GM19240 (cell line): Measurements from ENCODE around the gene WDR47.
A peak's percentile ranks its signal among the peaks of the same experiment; 100 is the strongest.
"Not testable (repeated sequence)": the region's sequence is repeated elsewhere in the genome, so short reads cannot be mapped to it uniquely, and the experiment has no call there.

Experiments
- DNase-seq: peaks from one replicate; pipeline ENCODE4 v3.0.0; 2011; ENCODE audit warnings: low spot score; ENCODE audit not compliant: insufficient read length

WDR47 gene

DNA sequence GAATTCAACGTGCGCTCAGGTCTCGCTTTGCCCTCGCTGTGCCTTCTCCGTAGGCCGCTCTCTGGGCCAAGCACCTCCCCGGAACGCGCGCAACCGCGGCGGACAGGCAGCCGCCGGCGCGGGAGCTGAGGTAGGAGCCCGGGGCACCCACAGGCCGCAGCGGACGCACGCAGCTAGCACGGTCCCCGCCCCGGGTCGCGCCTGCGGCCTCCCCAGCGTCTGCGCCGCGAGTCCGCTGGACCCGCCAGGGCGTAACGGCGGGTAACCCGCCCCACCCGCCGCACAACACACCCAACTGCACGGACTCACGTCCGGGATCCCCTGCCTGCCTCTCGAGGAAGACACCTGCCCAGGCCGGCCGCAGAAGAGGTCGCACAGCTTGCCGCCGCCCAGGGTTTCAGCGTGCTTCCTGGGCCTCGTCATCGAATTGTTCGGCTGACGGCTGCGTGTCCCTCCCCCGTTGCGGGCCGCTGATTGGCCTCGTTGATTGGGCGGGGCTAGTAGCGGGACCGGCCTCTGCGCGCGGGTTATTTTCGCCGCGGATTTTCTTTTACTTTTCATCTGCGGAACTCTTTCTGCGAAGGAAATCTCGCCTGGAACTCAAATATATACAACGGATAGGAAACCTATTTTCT, 78.7 kb downstream of the WDR47 start, which contains the start of gene CLCC1:
Gene CLCC1, minus strand, starts transcription at position 433 of the 635 bp plus-strand sequence. CDS start 13,047 bp downstream, outside the sequence.
- peak; percentile 86 for DNase-seq

DNA sequence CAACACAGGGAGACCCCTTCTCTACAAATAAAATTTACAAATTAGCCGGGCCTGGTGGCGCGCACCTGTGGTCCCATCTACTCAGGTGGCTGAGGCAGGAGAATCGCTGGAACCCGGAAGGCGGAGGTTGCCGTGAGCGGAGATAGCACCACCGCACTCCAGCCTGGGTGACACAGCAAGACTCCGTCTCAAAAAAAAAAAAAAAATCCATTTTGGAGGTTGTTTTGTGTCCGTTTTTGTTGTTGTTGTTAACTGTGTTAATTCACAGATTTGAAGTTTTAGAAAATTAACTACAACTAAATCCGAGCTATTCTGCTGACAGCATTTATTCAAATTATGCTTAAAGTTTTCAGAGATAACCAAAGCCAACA, 79.2 kb downstream of the WDR47 start:
- DNase-seq = no peak

DNA sequence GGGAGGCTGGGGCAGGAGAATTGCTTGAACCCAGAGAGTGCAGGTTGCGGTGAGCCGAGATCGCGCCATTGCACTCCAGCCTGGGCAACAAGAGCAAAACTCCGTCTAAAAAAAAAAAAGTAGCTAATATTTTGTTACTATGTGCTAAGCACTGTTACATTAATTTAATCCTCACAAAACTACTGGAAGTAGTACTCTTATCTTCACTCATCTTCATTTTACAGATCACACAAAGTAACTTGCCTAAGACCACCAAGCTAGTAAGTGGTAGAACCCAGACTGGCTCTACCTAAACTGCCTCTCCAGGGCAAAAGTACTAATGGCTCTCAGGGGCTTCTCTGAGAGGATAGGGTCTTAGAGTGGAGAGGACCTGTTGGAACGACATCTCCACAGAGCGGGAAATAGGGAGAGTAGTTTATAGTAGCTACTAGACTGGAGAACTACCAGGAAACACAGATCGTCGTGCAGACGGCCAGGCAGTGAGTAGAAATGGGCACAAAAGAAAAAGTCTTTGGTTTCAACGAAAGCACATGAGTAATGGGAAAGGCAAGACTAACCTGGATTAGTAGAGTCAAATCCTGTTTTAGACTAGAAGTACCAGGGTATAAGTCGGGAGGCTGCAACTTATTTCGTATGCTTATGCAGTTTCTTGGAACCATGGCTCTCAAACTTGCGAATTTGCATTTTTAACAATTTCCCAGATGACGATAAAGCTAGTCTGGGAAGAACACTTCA, 80.0 kb downstream of the WDR47 start:
- no peak for DNase-seq

DNA sequence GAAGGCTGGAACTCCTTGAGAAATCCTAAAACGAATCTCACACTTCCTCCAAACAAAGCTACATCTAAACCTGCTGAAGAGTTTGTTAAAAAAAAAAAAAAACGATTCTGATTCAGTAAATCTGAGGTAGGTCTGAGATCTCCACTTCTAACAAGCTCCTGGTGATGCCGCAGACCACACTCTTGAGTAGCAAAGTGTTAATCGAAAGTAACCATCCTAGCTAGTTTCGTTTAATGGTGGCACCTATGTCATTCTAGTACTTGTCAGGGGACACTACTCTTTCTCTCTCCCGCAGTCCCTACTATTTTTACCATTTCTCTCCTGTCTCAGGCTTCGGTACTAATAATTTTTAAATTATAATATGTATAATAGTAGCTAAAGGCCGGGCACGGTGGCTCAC, 80.7 kb downstream of the WDR47 start:
- DNase-seq = no peak

- no peak for DNase-seq
Observed at GRCh38 chr1:108960719-108961118, 81.2 kb downstream of the WDR47 start.

- no peak for DNase-seq
Observed at GRCh38 chr1:108957888-108958287, 84.0 kb downstream of the WDR47 start.

GRCh38 chr1:108955881-108956280, 86.0 kb downstream of the WDR47 start:
- DNase-seq = no peak

DNA sequence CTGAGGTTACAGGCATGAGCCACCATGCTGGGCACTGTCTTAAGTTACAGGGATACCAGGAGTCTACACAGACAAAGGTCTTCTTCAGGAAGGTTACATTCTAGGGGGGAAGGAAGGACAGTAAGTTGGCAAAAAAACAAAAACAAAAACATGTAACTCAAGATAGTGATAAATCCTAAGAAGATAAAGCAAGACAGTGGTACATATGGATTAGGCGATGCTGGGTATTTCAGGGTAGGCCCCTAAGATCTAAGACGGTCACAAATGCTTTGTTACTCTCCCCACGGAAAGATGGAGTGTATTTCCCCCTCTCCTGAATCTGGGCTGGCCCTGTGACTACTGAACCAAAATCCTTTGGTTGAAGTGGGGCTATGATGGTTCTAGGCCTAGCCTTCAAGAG, 86.8 kb downstream of the WDR47 start:
- DNase-seq = no peak

GRCh38 chr1:108953452-108953851, 88.5 kb downstream of the WDR47 start:
- no peak for DNase-seq

DNA sequence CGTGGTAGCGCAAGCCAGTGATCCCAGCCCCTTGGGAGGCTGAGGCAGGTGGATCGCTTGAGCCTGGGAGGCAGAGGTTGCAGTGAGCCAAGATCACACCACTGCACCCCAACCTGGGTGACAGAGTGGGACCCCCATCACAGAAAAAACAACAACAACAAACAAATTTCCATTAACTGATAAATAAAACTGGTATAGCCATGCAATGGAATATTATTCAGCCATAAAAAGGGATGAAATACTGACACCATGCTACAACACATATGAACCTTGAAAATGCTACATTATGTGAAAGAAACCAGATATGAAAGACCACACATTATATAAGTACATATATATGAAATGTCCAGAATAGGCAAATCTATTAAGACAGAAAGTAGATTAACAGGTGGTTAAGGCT, 90.7 kb downstream of the WDR47 start:
- DNase-seq = no peak

- no peak for DNase-seq
Observed at GRCh38 chr1:108949044-108949443, 92.9 kb downstream of the WDR47 start.

DNA sequence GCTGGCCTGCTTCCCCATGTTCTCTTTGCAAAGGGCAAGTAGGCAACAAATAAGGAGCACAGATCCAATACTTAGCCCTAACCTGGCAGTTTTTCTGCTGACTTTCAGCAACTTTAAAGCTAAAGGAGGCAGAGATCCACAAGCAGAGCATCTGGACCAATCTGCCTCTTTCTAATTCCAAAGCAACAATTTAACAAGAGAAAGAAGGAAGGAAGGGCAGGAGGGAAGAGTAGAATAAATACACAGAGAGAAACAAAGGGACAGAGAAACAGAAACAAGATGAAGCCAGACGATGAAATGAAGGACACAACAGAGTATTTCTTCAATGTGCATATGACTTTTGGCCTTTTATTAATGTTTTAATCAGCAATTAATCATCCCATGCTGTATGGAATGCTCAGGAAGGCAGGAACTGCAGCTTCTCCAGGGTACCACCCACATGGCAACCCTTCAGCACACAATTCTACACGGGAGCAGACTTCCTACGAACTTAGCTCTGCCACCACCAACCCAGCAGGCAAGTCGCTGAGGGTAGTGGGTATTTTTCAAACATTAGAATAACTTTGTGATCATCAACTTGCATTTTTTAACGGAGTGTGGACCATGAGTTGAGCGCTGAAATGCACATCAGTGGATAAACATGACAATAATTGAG, 93.9 kb downstream of the WDR47 start:
- DNase-seq = no peak

DNA sequence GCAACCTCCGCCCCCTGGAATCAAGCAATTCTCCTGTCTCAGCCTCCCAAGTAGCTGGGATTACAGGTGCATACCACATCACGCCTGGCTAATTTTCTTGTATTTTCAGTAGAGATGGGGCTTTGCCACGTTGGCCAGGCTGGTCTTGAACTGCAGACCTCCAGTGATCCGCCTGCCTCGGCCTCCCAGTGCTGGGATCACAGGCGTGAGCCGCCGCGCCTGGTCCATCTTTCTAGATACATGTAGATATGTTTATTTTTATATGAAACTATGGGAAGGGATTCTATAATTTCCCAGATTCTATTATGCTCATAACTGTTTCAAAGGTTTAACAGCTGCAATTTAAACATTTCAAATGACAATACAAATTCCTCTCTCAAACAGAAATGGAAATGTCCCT, 105.7 kb downstream of the WDR47 start:
- no peak for DNase-seq

GRCh38 chr1:108933944-108934343, 108.0 kb downstream of the WDR47 start:
- no peak for DNase-seq

DNA sequence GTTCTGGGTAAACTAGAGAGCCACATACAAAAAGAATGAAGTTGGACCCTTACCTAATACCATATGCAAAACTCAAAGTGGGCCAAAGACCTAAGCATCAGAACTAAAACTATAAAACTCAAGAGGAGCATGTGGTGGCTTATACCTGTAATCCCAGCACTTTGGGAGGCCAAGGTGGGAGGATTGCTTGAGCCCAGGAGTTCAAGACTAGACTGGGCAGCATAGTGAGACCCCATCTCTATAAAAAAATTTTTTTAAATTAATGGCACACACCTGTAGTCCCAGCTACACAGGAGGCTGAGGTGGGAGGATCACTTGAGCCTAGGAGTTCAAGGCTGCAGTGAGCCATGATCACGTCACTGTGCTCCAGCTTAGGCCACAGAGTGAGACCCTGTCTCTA, 114.3 kb downstream of the WDR47 start:
- not testable (repeated sequence) for DNase-seq

DNA sequence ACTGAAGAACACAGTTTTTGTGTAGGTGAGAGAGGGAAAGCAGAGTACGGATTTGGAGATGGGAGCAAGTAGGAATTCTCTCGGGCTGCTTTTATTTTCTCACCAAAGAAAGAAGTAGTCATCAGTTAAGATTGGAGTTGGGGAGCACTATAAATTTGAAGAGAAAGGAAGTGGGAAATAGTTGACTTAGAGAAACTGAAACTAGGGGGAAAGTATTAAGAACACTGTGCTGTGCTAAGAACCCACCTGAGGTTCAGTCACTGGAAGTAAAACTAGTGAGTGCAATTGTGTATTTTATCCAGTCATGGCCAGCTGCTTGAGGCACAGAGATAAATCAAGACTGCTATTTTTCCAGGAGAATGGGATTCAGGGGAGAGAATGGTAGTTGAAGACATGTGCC, 116.0 kb downstream of the WDR47 start:
- DNase-seq = no peak
